ENCODE measurements around the gene RFXANK. TPM values are rescaled to one million over a fixed set of nuclear protein-coding genes. Genes with fewer than 3 reads are reported as not detected.

RFXANK gene
- total RNA-seq, 1 experiment from 2014 or later = 81.8 TPM

- no peaks in the 10 kb centered on the region for H4K20me1 ChIP-seq (ENCODE audit: control insufficient read depth, insufficient read depth, insufficient read length)
- no CpG with 5 or more reads among the region's 9 CpGs for WGBS (ENCODE audit: extremely low coverage, insufficient read length, low lambda C conversion rate)
- Mint-ChIP-seq H3K9me3 (peaks cover 9% of the 10 kb centered on the region in 2 experiments), H3K27me3 (ENCODE audit: low read depth) (peaks cover 38% of the 10 kb centered on the region), H3K4me1 (0 out of 4 replicates have a peak, but pooled peaks cover 0 to 3% of the 10 kb centered on the region in 2 experiments), H3K27ac (no peak overlapping the region; a peak in 2 of 7 replicates), H3K36me3 (ENCODE audit: insufficient read depth in 1 of 3, low read depth in 3 of 3) (peaks cover 0 to 7% (median 5%) of the 10 kb centered on the region in 3 experiments; a peak in 3 of 7 replicates), H3K4me3 (no peak overlapping the region)
- H3T11ph ChIP-seq (ENCODE audit: low read length) = no peak overlapping the region
- H3K18ac ChIP-seq (ENCODE audit: insufficient read length, low read depth, low read length) = no peak overlapping the region
- H3K27me3 ChIP-seq (ENCODE audit: insufficient read depth, low read length) = no peaks in the 10 kb centered on the region
- no peak overlapping the region for H3K23ac ChIP-seq (ENCODE audit: insufficient read length, low read depth, low read length)
- no peak overlapping the region for H4K91ac ChIP-seq (ENCODE audit: insufficient read length, low read depth, low read length)
- no peaks in the 10 kb centered on the region for H3K4me1 ChIP-seq (ENCODE audit: insufficient read depth, low read length)
- H2BK20ac ChIP-seq (ENCODE audit: low read depth, low read length, poor library complexity, severe bottlenecking) = no peak overlapping the region
- no peak for DNase-seq
- H2AFZ ChIP-seq (ENCODE audit: low read length) = no peak overlapping the region
- H3K4ac ChIP-seq (ENCODE audit: low read depth, low read length) = no peak overlapping the region
- no peak overlapping the region for H2AK5ac ChIP-seq (ENCODE audit: insufficient read length, low read length)
- H2BK5ac ChIP-seq (ENCODE audit: insufficient read length, low read length) = no peak overlapping the region
- no peak overlapping the region for H4K5ac ChIP-seq (ENCODE audit: insufficient read length, low read depth, low read length)
- no peaks in the 10 kb centered on the region for H3K79me1 ChIP-seq (ENCODE audit: insufficient read depth, low read depth, low read length, poor library complexity, severe bottlenecking)
- H3K4me2 ChIP-seq (ENCODE audit: insufficient read depth, insufficient read length, low read length) = no peak overlapping the region
- no peaks in the 10 kb centered on the region for H3K23me2 ChIP-seq (ENCODE audit: insufficient read length, low read depth, low read length, poor library complexity, severe bottlenecking)
- no peak overlapping the region for H3K9ac ChIP-seq (ENCODE audit: extremely low read depth, insufficient read length, low read length)
- H2BK15ac ChIP-seq (ENCODE audit: low read depth, low read length) = no peak overlapping the region
- no peak overlapping the region for H4K8ac ChIP-seq (replicated peaks; ENCODE audit: insufficient read length, low read depth, low read length)
- H3K9me3 ChIP-seq (ENCODE audit: control insufficient read depth, low read depth, low read length) = no peaks in the 10 kb centered on the region
- H3K27ac ChIP-seq (ENCODE audit: insufficient read length, low read depth, low read length) = no peak overlapping the region
- no peak overlapping the region for H2BK120ac ChIP-seq (ENCODE audit: low read depth, low read length, poor library complexity, severe bottlenecking)
- H3K56ac ChIP-seq (ENCODE audit: insufficient read length, low read depth, low read length) = no peak overlapping the region
- no peak for TF ChIP-seq CTCF (conservative IDR thresholded peaks at IDR 0.05)
- H3K14ac ChIP-seq (ENCODE audit: insufficient read depth, low read length) = no peak overlapping the region; the same call in 1 of the 2 replicates
- no peak overlapping the region for H2BK12ac ChIP-seq (ENCODE audit: insufficient read length, low read depth, low read length)
- H3K79me2 ChIP-seq (ENCODE audit: insufficient read depth, low read length) = no peaks in the 10 kb centered on the region
Measured at GRCh38 chr19:19240476-19240875, 48.4 kb downstream of the RFXANK start.
